Neutrophil (primary cell): ENCODE data around the gene SPRR2G.
"Not testable (repeated sequence)": the region's sequence is repeated elsewhere in the genome, so short reads cannot be mapped to it uniquely, and the experiment has no call there.

Source experiments
- H3K27ac ChIP-seq: fragments of 200-600 bp; sonication (generic); 2 replicates; pipeline ENCODE4 v1.5.1; 2016; ENCODE audit warnings: mild to moderate bottlenecking, moderate library complexity
- H3K27me3 ChIP-seq: fragments of 200-600 bp; sonication (generic); 2 replicates; pipeline ENCODE4 v1.6.0; 2016; ENCODE audit warnings: mild to moderate bottlenecking
- H3K36me3 ChIP-seq: fragments of 200-600 bp; sonication (generic); 2 replicates; pipeline ENCODE4 v1.5.1; 2017
- H3K4me1 ChIP-seq, 2 experiments: fragments of 200-600 bp in 1 of 2; sonication (generic) in 1 of 2; 1 replicate in 1 of 2; 2 replicates in 1 of 2; pipeline versions ENCODE4 v1.5.1 to v1.6.1; 2013 to 2016; ENCODE audit warnings: low read depth in 1 of 2, low read length in 1 of 2, mild to moderate bottlenecking in 1 of 2, moderate library complexity in 1 of 2; ENCODE audit not compliant: control insufficient read depth in 1 of 2, insufficient read depth in 1 of 2
- H3K4me3 ChIP-seq, 2 experiments: fragments of 200-600 bp in 1 of 2; sonication (generic) in 1 of 2; 1 replicate in 1 of 2; 2 replicates in 1 of 2; pipeline ENCODE4 v1.5.1; 2013 to 2016; ENCODE audit warnings: low read depth in 1 of 2, low read length in 1 of 2, mild to moderate bottlenecking in 1 of 2, moderate library complexity in 1 of 2
- H3K9me3 ChIP-seq: fragments of 200-600 bp; sonication (generic); 2 replicates; pipeline ENCODE4 v1.5.1; 2016
- CTCF ChIP-seq: fragments of 200-600 bp; sonication (generic); IDR thresholded peaks from 2 replicates; pipeline ENCODE4 v1.5.1; 2016; ENCODE audit warnings: antibody characterized with exemption

Gene SPRR2G

GRCh38 chr1:153150846-153151245 is at the start of gene SPRR2G:
SPRR2G (minus strand) TSS chr1:153150890; CDS start chr1:153150110, 780 bp downstream.
- Histone ChIP-seq H3K27me3 (peaks cover 37% of the 10 kb centered on the region), H3K9me3 (no peaks in the 10 kb centered on the region), H3K4me1 (no peaks in the 10 kb centered on the region), H3K36me3 (no peaks in the 10 kb centered on the region), H3K27ac (no peak within 1 kb of the TSS), H3K4me3 (no peak within 1 kb of the TSS)
- TF ChIP-seq CTCF = no peak

- no peaks in the 10 kb centered on the region for H3K4me1 ChIP-seq
Observed at GRCh38 chr1:153195216-153195615, 44.5 kb upstream of the SPRR2G start.

GRCh38 chr1:153194331-153195050 is 43.8 kb upstream of the SPRR2G start:
- Histone ChIP-seq H3K27ac (no peak overlapping the region), H3K4me1 (no peaks in the 10 kb centered on the region), H3K9me3 (no peaks in the 10 kb centered on the region), H3K36me3 (no peaks in the 10 kb centered on the region), H3K27me3 (peaks cover 80% of the 10 kb centered on the region), H3K4me3 (no peak overlapping the region)
- no peak for TF ChIP-seq CTCF

More at GRCh38 chr1:153195216-153195615, 44.5 kb upstream of the SPRR2G start:
- TF ChIP-seq CTCF = no peak
- Histone ChIP-seq H3K36me3 (no peaks in the 10 kb centered on the region), H3K27ac (no peak overlapping the region), H3K4me3 (no peak overlapping the region), H3K9me3 (no peaks in the 10 kb centered on the region), H3K27me3 (peaks cover 79% of the 10 kb centered on the region)

GRCh38 chr1:153192697-153193096 is 42.0 kb upstream of the SPRR2G start:
- Histone ChIP-seq H3K9me3 (no peaks in the 10 kb centered on the region), H3K27ac (no peak overlapping the region), H3K4me1 (no peaks in the 10 kb centered on the region), H3K27me3 (peaks cover 91% of the 10 kb centered on the region), H3K36me3 (no peaks in the 10 kb centered on the region), H3K4me3 (no peak overlapping the region)
- TF ChIP-seq CTCF = no peak

GRCh38 chr1:153190373-153190772 is 39.7 kb upstream of the SPRR2G start:
- no peaks in the 10 kb centered on the region for H3K4me1 ChIP-seq
- no peak overlapping the region for H3K4me3 ChIP-seq
- no peaks in the 10 kb centered on the region for H3K9me3 ChIP-seq
- no peak for TF ChIP-seq CTCF
- no peak overlapping the region for H3K27ac ChIP-seq
- peaks cover 77% of the 10 kb centered on the region for H3K27me3 ChIP-seq
- no peaks in the 10 kb centered on the region for H3K36me3 ChIP-seq

- not testable (repeated sequence) for H3K36me3 ChIP-seq, H3K4me3 ChIP-seq, H3K27ac ChIP-seq, H3K9me3 ChIP-seq, H3K4me1 ChIP-seq
- H3K27me3 ChIP-seq = peaks cover 62% of the 10 kb centered on the region
Observed at GRCh38 chr1:153188301-153188700, 37.6 kb upstream of the SPRR2G start.
